Raji (cell line): ENCODE results near the gene MRGPRE.

Experiments
- POLR2A ChIP-seq: IDR thresholded peaks from 2 replicates; pipeline ENCODE4 v1.6.1; 2011; ENCODE audit warnings: low read depth, low read length, control low read depth; ENCODE audit not compliant: insufficient read depth

MRGPRE gene

GRCh38 chr11:3201677-3202181, 30.5 kb downstream of the MRGPRE start:
- TF ChIP-seq POLR2A: no peak

DNA sequence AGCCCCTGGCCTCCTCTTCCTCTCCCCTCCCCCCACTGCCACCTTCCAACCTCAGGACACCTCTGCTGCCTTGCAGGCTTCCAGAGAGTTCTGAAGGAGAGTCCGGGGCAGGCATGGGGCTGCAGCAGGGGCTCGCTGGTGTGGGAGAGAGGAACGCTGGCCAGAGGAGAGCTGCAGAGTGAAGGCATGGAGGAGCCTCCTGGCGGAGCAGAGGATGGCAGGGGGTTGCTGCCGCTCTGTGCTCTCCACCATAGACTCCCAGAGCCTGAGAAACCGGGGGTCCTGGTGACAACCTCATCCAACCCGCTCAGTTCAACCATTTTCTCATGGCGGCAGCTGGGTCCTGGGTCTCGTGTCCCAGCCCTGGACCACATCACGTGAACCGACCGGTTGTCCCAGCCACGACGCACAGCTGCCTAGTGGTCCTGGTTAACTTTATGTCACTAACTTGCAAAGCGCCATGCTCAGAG, 31.1 kb downstream of the MRGPRE start:
- no peak for TF ChIP-seq POLR2A

DNA sequence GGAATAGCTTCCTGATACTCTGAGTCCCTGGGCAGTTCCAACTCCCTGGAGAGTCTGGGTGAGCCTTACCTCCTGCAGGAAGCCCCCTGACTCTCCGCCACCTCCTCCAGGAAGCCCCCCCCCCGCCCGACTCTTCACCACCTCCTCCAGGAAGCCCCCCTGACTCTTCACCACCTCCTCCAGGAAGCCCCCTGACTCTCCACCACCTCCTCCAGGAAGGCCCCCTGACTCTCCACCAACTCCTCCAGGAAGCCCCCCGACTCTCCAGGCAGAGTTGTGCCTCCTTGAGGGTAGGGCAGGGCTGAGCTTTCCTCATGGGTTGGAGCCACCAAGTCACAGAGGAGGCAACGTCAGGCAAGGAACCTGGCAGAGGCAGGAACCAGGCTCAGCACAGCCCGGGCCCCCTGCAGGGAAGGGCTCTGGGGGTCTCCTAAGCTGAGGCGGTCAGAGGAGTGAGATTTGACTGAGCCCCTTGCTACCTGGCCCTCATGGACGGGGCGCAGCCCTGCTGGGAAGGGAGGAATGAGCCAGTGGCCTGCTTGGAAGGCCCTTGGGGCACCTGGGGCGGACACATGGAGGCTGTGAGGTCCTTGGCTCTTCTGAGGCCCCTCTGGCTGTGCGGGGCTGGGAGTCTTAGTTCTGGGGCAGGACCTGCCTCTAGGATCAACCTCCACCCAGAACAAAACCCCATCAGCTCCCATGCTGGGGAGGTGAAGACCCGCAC, 31.7 kb downstream of the MRGPRE start:
- TF ChIP-seq POLR2A: no peak

DNA sequence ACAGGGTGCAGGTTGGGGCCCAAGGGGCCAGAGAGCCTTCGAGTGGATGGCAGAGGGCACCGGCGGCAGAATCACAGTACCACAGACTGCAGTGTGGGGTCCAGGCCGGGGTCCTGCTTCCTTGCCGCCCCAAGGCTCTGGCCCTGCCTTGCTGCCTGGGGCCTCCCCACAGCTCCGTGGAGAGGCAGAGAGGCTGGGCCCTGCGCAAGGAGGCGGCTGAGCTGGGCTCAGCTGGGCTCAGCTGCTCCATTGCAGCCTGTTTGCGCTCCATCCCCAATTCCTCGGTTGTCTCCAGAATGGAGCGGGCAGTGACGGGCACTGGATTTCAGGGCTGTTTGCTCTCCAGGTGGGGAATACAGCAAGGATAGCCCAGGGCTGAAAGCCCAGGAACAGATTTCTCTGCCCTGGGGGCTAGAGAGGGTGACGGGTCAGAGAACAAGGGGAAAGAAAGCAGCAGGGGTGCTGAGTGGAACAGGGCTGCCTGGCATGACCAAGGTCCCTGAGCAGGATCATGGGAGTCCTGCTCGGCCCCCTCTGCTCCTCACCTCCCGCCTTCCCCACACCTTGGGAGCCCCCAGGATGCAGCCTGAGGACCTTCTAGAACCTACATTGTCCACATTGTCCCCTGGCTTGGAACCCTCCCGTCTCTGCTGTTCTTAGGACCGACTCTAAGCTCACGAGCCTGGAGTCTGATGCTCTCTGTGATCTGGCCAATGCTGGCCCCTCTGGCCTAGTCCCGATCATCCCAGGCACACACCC, 32.5 kb downstream of the MRGPRE start:
- no peak for TF ChIP-seq POLR2A

- TF ChIP-seq POLR2A: no peak
Observed at GRCh38 chr11:3198815-3199214, 33.4 kb downstream of the MRGPRE start.

- no peak for TF ChIP-seq POLR2A
Observed at GRCh38 chr11:3197878-3198528, 34.2 kb downstream of the MRGPRE start.

DNA sequence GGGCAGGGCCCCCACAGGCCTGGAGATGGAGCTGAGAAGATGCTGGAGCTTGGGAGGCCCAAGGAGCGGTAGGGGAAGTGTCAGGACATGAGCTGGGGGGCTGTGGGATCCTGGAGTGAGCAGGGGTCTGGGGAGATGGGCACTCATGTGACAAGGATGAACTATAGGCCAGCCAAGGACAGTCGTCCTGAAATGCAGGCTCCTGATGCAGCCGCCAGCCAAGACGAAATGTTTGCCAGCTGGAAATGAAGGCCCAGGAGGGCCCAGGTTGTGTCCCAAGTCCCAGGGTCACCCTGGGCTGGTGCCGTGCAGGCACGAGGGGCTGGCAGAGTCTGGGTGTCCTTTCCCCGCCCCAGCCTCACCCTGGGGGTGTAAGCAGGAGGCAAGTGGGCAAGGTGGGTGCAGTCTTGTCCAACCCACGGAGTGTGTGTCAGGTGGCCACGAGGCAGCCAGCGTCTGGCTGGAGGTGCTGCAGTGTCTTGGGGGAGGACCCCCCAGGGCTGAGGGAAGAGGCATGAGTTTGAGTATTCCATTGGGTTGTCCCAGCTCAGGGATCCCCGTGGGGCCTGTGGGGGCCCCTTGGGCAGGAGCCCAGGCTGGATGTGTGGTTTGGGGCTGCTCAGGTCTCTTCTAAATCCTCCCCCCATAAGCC, 35.0 kb downstream of the MRGPRE start:
- no peak for TF ChIP-seq POLR2A

GRCh38 chr11:3196161-3197043, 35.8 kb downstream of the MRGPRE start:
- TF ChIP-seq POLR2A: no peak

- TF ChIP-seq POLR2A: no peak
Observed at GRCh38 chr11:3195251-3196160, 36.7 kb downstream of the MRGPRE start.

DNA sequence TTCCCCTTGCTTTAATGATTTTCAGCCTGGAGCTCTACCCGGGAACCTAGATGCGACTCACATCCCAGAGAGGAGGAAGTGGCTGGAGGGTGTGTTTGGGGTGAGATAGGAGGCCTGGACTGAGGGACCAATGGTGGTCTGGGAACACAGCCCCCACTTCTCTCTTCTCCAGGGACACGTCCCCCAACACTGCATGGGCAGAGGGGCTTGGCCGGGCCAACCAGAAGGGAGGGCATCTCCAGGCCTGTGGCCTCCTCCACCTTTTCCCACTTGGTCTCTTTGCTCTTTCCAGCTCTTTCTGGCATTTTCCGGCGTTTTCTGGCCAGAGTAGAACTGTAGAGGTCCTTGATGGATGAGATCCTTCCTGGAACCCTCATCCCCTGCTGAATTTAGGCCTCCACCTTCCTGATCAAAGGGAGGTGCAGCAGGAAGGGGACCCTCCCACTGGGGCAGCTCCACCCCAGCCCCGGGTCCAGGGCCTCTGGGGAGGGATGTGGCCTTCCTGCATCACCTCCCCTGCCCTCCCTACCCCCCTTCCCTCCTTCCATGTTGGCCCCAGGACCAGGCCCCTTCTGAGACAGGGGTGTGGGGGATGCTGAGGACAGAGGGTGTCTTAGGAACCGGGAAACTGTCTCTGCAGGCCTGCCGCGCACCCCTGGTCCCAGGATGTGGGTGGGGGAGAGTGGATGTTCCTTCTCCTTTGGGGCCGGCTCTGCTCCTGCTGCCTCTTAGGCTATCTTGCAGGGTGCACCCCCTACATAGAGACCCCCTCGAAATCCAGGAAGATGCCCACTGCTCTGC, 38.0 kb downstream of the MRGPRE start:
- no peak for TF ChIP-seq POLR2A

GRCh38 chr11:3193373-3194015, 38.7 kb downstream of the MRGPRE start:
- no peak for TF ChIP-seq POLR2A

GRCh38 chr11:3192511-3193372, 39.5 kb downstream of the MRGPRE start:
- TF ChIP-seq POLR2A: no peak
